DND-41 (cell line): Measurements from ENCODE around the gene HIGD2A.
A peak's percentile ranks its signal among the peaks of the same experiment; 100 is the strongest.

Source experiments
- ATAC-seq: fragments of 200-7000 bp; cut with Tn5 transposase; 3 replicates; pipeline ENCODE4 v1.9.1; 2021; ENCODE audit warnings: low read depth; ENCODE audit not compliant: insufficient read depth
- DNase-seq: peaks from one replicate; pipeline ENCODE4 v3.0.0-alpha.2; 2020
- H2AFZ ChIP-seq: 2 replicates; pipeline ENCODE4 v1.6.0; 2012; ENCODE audit warnings: low read depth, low read length
- H3K27ac ChIP-seq: 2 replicates; pipeline ENCODE4 v1.5.1; 2012; ENCODE audit warnings: low read length, inconsistent platforms
- H3K27me3 ChIP-seq: fragments of 200-600 bp; sonication (generic); 2 replicates; pipeline ENCODE4 v1.6.0; 2012; ENCODE audit warnings: low read length, mild to moderate bottlenecking, inconsistent platforms; ENCODE audit not compliant: insufficient read depth, poor library complexity
- H3K36me3 ChIP-seq: 2 replicates; pipeline ENCODE4 v1.5.1; 2012; ENCODE audit warnings: low read length, inconsistent platforms; ENCODE audit not compliant: insufficient read depth
- H3K4me1 ChIP-seq: 2 replicates; pipeline ENCODE4 v1.5.1; 2012; ENCODE audit warnings: mild to moderate bottlenecking, low read length; ENCODE audit not compliant: insufficient read depth
- H3K4me2 ChIP-seq: 2 replicates; pipeline ENCODE4 v1.6.0; 2012; ENCODE audit warnings: mild to moderate bottlenecking, moderate library complexity, low read length, inconsistent platforms; ENCODE audit not compliant: insufficient read depth
- H3K4me3 ChIP-seq, 2 experiments: fragments of 200-600 bp in 1 of 2; shearing (Covaris generic) in 1 of 2; 2 replicates each; pipeline ENCODE4 v1.5.1; 2012 to 2016; ENCODE audit warnings: inconsistent platforms in 2 of 2, low read length in 2 of 2, mild to moderate bottlenecking in 2 of 2, low read depth in 1 of 2, moderate library complexity in 1 of 2
- H3K79me2 ChIP-seq: 2 replicates; pipeline ENCODE4 v1.6.0; 2012; ENCODE audit warnings: low read length, inconsistent platforms; ENCODE audit not compliant: insufficient read depth
- H3K9ac ChIP-seq: 2 replicates; pipeline ENCODE4 v1.6.0; 2012; ENCODE audit warnings: low read depth, mild to moderate bottlenecking, inconsistent platforms, low read length, moderate library complexity
- H3K9me3 ChIP-seq: 2 replicates; pipeline ENCODE4 v1.5.1; 2012; ENCODE audit warnings: low read length, moderate library complexity, mild to moderate bottlenecking, inconsistent platforms; ENCODE audit not compliant: insufficient read depth, severe bottlenecking
- H4K20me1 ChIP-seq: 2 replicates; pipeline ENCODE4 v1.6.0; 2012; ENCODE audit warnings: low read length; ENCODE audit not compliant: insufficient read depth
- CTCF ChIP-seq: IDR thresholded peaks from 2 replicates; pipeline ENCODE4 v1.5.1; 2012; ENCODE audit warnings: borderline replicate concordance, low read length, moderate library complexity, mild to moderate bottlenecking; ENCODE audit not compliant: poor library complexity, severe bottlenecking; ENCODE audit errors: extremely low read depth
- EZH2 ChIP-seq: IDR thresholded peaks from 3 replicates; pipeline ENCODE4 v1.6.1; 2012; ENCODE audit warnings: borderline replicate concordance, low read depth, mild to moderate bottlenecking, moderate library complexity, low read length, inconsistent platforms; ENCODE audit not compliant: severe bottlenecking

The HIGD2A gene

DNA sequence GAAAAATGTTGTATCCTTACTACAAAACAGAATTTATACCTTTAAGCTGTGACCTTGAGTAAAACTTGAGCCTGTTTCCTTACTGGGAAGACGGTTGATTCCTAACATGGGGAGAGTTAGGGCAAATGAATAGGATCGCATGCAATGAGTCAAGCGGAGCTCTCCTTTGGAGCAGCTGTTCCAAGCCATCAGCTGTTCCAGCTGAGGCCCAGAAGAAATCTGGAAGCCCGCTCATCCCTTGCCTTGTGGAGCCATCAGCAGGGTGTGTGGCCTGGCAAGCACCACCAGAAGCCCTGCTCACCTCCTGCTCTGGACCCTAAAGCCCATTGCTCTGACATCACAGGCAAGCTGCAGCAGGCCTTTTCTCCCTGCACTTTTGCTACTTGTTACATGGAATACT, 35.0 kb upstream of the HIGD2A start:
- H3K79me2 ChIP-seq = peaks cover 71% of the 10 kb centered on the region
- no peaks in the 10 kb centered on the region for H3K4me1 ChIP-seq
- H3K9me3 ChIP-seq = no peaks in the 10 kb centered on the region
- DNase-seq = no peak
- H2AFZ ChIP-seq = no peak overlapping the region
- TF ChIP-seq CTCF (no peak), EZH2 (no peak)
- H3K4me3 ChIP-seq = no peak overlapping the region
- no peak overlapping the region for H3K4me2 ChIP-seq
- no peaks in the 10 kb centered on the region for H3K27me3 ChIP-seq
- no peak overlapping the region for H3K9ac ChIP-seq
- H3K27ac ChIP-seq = no peak overlapping the region
- H4K20me1 ChIP-seq = peaks cover 48% of the 10 kb centered on the region
- peaks cover 91% of the 10 kb centered on the region for H3K36me3 ChIP-seq
- no peak for ATAC-seq

DNA sequence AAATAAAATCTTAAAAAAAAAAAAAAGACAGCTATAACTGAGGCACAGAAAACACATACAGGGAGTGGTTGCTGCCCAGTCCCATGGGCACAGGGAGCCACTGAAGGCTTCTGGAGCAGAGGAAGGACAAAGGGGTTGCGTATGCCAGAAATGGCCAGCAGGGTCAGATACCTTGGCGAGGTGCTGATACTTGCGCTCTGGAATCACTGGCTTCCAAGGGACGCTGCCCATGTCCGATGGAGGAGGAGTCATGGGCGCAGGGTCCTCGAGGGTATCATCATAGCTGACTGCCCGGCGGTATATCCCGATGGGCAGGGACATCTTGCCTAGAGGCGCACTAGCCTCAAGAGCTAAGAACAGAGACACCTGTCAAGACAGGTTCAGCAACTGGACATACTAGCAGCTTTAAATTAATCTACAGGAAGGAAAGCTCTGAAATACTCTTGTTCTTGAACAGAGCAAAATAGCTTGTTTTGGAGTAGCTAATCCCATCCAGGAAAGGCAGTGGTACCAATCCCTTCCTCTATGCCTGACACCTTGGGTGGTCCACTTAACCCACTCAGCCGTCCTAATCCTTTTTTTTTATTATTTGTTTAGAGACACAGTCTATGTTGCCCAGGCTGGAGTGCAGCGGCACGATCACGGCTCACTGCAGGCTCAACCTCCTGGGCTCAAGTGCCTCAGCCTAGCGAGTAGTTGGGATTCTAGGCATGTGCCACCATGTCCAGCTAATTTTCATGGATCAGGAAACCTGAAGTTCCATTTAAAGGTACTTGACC, 33.0 kb upstream of the HIGD2A start:
- no peak overlapping the region for H3K9ac ChIP-seq
- DNase-seq (no peak), ATAC-seq (no peak)
- no peak overlapping the region for H3K4me3 ChIP-seq
- peaks cover 82% of the 10 kb centered on the region for H3K79me2 ChIP-seq
- no peak overlapping the region for H3K27ac ChIP-seq
- H3K4me1 ChIP-seq = peaks cover 13% of the 10 kb centered on the region
- no peaks in the 10 kb centered on the region for H3K27me3 ChIP-seq
- H3K4me2 ChIP-seq = no peak overlapping the region
- TF ChIP-seq EZH2 (no peak), CTCF (peak; percentile 11)
- peaks cover 45% of the 10 kb centered on the region for H4K20me1 ChIP-seq
- H3K9me3 ChIP-seq = no peaks in the 10 kb centered on the region
- peaks cover 77% of the 10 kb centered on the region for H3K36me3 ChIP-seq
- no peak overlapping the region for H2AFZ ChIP-seq

GRCh38 chr5:176356179-176356566, 32.4 kb upstream of the HIGD2A start:
- no peak overlapping the region for H3K27ac ChIP-seq
- H3K4me3 ChIP-seq = no peak overlapping the region
- H2AFZ ChIP-seq = no peak overlapping the region
- peaks cover 46% of the 10 kb centered on the region for H4K20me1 ChIP-seq
- H3K36me3 ChIP-seq = peaks cover 77% of the 10 kb centered on the region
- TF ChIP-seq EZH2 (no peak), CTCF (no peak)
- no peak overlapping the region for H3K9ac ChIP-seq
- no peak overlapping the region for H3K4me2 ChIP-seq
- no peak for ATAC-seq
- H3K9me3 ChIP-seq = no peaks in the 10 kb centered on the region
- DNase-seq = no peak
- H3K27me3 ChIP-seq = no peaks in the 10 kb centered on the region
- H3K4me1 ChIP-seq = peaks cover 18% of the 10 kb centered on the region
- H3K79me2 ChIP-seq = peaks cover 86% of the 10 kb centered on the region
